ENCODE results near the gene RBM19.

DNA sequence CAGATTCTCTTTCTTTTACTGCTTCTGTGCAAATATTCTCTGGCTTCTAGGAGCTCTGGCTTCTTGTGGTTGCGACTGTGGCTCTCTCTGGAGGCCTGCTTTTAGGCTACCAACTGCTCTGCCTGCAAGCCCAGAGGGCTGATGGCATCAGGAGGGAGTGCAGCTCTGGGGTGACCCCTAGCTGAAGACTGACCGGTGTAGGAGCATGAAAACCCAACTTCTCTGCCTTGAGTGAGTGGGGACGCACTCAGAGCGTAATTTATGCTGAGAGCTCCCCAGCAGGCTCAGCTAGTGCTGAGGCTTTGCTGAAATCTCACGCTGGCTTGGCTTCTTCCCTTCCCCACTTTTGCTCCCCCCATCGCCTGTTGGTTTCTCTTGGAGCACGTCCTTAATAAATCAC is 29.9 kb upstream of the RBM19 start:
- TF ChIP-seq, protein P1, sequence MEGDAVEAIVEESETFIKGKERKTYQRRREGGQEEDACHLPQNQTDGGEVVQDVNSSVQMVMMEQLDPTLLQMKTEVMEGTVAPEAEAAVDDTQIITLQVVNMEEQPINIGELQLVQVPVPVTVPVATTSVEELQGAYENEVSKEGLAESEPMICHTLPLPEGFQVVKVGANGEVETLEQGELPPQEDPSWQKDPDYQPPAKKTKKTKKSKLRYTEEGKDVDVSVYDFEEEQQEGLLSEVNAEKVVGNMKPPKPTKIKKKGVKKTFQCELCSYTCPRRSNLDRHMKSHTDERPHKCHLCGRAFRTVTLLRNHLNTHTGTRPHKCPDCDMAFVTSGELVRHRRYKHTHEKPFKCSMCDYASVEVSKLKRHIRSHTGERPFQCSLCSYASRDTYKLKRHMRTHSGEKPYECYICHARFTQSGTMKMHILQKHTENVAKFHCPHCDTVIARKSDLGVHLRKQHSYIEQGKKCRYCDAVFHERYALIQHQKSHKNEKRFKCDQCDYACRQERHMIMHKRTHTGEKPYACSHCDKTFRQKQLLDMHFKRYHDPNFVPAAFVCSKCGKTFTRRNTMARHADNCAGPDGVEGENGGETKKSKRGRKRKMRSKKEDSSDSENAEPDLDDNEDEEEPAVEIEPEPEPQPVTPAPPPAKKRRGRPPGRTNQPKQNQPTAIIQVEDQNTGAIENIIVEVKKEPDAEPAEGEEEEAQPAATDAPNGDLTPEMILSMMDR (IDR thresholded peaks at IDR 0.05): no peak
- no peak for TF ChIP-seq POLR2A (IDR thresholded peaks at IDR 0.05)

All from uterus (tissue), 2 donors.